ENCODE results near the gene NRK. TPM values are rescaled to one million over a fixed set of nuclear protein-coding genes. Genes with fewer than 3 reads are reported as not detected.
"Not testable (repeated sequence)": the region's sequence is repeated elsewhere in the genome, so short reads cannot be mapped to it uniquely, and the experiment has no call there.

Gene NRK
- total RNA-seq, 1 donor from 2014 or later = 0.31 TPM

GRCh38 chrX:105880491-105880890, 58.2 kb downstream of the NRK start:
- DNase-seq = no peak

GRCh38 chrX:105882581-105883275, 60.4 kb downstream of the NRK start:
- DNase-seq = no peak

- no peak for DNase-seq
Measured at GRCh38 chrX:105894721-105895120, 72.4 kb downstream of the NRK start.

GRCh38 chrX:105909576-105909975, 87.2 kb downstream of the NRK start:
- DNase-seq = no peak

- DNase-seq = no peak
Measured at GRCh38 chrX:105910563-105911105, 88.3 kb downstream of the NRK start.

- DNase-seq = no peak
Measured at GRCh38 chrX:105945266-105945665, 122.9 kb downstream of the NRK start.

GRCh38 chrX:105969487-105969886, 147.1 kb downstream of the NRK start:
- no peak for DNase-seq

- DNase-seq = no peak
Measured at GRCh38 chrX:105972690-105973386, 150.5 kb downstream of the NRK start.

- no peak for DNase-seq
Measured at GRCh38 chrX:105973387-105973739, 151.0 kb downstream of the NRK start.

GRCh38 chrX:105975382-105975781, 153.0 kb downstream of the NRK start:
- DNase-seq = no peak

GRCh38 chrX:105981772-105982485, 159.6 kb downstream of the NRK start:
- no peak for DNase-seq

- not testable (repeated sequence) for DNase-seq
Measured at GRCh38 chrX:105988487-105988886, 166.1 kb downstream of the NRK start.

GRCh38 chrX:105999294-105999693, 177.0 kb downstream of the NRK start:
- DNase-seq = no peak

- DNase-seq = no peak
Measured at GRCh38 chrX:106000203-106000602, 177.9 kb downstream of the NRK start.

- not testable (repeated sequence) for DNase-seq
Measured at GRCh38 chrX:106000609-106001008, 178.3 kb downstream of the NRK start.

GRCh38 chrX:106005684-106006083, 183.3 kb downstream of the NRK start:
- no peak for DNase-seq

- no peak for DNase-seq
Measured at GRCh38 chrX:106007815-106008214, 185.5 kb downstream of the NRK start.

Other genes starting within 250 kb of the NRK start
- not detected for gene SERPINA7, start 216.2 kb downstream of the NRK start, total RNA-seq